NCI-H2196 (cell line): ENCODE results near the gene FOXP3.

Source experiments
- DNase-seq: peaks from one replicate; lab custom pipeline; 2025; ENCODE audit not compliant: unreplicated experiment; lab: John Stamatoyannopoulos, UW

The FOXP3 gene

GRCh38 chrX:49250578-49250977, 13.9 kb downstream of the FOXP3 start:
- DNase-seq: no peak

DNA sequence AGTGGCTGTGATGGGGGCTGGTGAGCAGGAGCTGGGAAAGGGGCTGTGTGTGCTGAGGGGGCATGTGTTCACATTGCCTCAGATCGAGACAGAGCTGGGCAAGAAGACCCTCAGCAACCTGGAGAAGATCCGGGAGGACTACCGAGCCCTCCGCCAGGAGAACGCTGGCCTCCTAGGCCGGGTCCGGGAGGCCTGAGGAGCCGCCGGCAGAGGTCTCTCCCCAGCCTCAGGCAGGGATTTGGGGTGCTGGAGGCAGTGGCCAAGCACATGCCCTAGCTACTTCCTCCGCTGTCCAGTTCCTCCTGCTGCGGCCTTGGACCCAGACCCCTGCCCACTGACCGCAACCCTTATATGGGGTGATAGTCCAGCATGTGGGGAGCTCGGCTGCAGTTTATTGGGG, 14.4 kb downstream of the FOXP3 start:
- no peak for DNase-seq

DNA sequence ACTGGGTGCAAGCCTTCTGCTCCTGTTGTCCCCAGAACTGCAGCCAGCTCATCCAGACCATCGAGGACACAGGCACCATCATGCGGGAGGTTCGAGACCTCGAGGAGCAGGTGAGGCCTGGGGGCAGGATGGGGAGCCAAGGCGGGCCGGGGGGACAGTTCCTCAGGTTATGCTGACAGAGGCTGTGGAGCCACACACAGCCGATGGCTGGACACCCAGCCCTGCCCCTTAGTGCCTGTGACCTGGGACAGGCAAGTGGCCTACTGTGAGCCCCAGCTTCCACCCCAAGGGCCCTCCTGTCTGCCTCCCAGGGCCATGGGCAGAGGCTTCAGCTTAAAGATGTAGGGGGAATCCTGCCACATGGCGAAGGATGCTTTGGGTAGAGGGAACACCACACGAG, 14.9 kb downstream of the FOXP3 start:
- DNase-seq: no peak

GRCh38 chrX:49249071-49249470, 15.4 kb downstream of the FOXP3 start:
- DNase-seq: no peak

DNA sequence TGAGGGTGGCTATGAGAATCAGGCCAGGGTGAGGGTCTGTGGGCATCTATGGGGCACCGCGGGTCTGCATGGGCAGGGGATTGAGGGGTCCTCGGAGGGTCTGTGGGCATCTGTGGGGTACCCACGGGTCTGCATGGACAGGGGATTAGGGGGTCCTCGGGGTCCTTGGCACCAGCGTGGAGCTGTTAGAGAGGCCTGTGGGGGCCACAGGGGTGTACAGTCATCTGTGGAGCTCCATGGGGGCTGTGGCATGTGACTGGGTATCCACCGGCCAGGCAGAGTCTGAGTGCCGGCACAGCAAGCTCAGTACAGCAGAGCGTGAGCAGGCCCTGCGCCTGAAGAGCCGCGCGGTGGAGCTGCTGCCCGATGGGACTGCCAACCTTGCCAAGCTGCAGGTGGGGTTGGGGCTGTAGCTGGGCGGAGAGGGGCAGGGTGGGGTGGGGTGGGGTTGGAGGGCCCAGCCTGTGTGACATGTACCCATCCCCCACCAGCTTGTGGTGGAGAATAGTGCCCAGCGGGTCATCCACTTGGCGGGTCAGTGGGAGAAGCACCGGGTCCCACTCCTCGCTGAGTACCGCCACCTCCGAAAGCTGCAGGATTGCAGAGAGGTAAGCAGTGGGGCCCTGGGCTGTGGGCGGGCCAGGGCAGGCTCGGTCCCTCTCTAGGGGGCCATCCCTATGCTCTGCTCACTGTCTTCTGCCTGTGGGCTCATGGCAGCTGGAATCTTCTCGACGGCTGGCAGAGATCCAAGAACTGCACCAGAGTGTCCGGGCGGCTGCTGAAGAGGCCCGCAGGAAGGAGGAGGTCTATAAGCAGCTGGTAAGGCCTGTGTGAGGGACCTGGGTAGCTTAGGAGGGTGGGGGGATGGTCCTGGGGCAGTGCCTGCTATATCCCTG, 16.3 kb downstream of the FOXP3 start:
- no peak for DNase-seq

DNA sequence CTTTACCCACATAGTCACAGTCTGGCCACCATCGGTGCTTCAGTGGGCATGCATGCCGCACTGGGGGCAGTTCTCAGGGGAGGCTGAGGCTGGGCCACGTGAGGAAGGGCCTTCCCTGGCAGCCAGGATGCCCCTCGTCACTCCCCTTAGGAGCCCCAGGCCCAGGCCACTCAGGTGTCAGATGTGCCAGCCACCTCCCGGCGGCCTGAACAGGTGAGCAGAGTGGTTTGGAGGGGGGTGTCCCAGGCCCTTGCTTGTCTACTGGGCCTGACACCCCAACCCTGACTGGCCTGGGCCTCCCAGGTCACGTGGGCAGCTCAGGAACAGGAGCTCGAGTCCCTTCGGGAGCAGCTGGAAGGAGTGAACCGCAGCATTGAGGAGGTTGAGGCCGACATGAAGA, 17.2 kb downstream of the FOXP3 start:
- no peak for DNase-seq

- no peak for DNase-seq
Observed at GRCh38 chrX:49246541-49246940, 18.0 kb downstream of the FOXP3 start.

DNA sequence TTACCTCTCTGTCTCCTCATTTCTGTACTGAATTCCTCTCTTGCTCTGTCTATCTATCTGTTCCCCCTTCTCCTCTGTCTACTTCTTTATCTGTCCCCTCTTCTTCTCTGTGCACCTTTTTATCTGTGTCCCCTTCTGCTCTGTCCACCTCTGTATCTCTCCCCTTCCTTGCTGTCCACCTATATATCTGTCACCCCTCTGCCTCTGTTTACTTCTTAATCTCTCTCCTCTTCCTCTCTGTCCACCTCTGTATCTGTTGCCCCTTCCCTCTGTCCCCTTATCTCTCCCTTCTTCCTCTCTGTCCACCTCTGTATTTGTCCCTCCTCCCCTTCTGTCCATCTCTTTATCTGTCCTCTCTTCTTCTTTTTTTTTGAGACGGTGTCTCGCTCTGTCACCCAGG, 20.3 kb downstream of the FOXP3 start:
- DNase-seq: no peak

DNA sequence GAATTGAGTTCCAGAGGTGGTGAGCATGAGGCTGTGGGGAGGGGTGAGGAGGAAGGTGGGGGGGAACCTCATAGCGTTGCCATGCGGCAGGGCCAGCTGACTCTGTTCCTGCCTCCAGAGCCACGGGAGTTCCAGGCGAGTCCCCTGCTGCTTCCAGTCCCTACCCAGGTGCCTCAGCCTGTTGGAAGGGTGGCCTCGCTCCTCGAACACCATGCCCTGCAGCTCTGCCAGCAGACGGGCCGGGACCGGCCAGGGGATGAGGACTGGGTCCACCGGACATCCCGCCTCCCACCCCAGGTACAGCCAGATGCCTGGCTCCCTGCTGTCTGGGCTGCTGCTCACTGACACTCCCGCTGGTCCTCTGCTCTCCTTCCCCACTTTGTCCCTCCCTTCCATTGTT, 21.3 kb downstream of the FOXP3 start:
- DNase-seq: no peak

GRCh38 chrX:49242545-49243066, 21.9 kb downstream of the FOXP3 start:
- no peak for DNase-seq

GRCh38 chrX:49238735-49239134, 25.8 kb downstream of the FOXP3 start:
- no peak for DNase-seq

DNA sequence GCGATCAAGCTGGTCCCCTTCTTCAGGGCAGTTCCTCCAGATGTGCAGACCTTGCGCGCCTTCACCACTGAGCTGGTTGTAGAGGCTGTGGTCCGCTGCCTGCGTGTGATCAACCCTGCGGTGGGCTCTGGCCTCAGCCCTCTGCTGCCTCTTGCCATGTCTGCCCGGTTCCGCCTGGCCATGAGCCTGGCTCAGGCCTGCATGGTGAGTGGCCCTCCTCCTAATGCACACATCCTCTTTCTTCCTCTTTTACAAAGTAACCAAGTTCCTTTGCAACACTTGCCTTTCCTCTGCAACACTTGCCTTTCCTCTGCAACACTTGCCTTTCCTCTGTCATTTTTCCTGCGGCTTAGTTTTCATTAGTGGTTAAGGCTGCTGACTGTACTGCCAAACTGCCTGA, 27.4 kb downstream of the FOXP3 start:
- no peak for DNase-seq

DNA sequence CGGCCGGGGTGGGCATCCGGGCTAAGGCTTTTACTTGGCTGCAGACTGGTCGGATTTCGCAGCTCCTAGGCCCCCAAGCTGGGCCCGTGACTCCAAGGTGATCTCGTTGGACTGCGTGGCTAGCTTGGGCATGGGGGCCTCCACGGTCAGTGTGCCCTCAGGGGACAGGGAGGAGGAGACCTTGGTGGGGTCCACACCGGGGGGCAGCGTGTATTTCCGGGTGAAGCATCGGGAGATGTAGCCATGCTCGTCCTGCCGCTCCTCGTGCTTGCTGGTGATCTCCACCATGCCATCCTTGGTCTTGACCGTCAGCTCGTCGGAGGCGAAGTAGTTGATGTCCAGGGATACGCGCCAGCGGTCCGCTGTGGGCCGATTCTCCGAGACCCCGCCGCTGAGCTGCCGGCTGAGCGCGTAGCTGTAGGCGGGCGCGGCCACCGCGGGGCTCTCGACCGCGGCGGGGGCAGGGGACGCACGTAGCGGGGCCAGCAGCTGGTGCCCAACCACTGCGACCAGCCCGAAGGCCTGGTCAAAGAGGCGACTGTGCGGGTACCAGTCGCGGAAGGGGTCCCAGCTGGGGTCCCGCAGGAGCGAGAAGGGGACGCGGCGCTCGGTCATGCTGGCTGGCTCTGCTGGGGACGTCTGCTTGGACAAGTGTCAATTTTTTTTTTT, 30.5 kb downstream of the FOXP3 start:
- no peak for DNase-seq

DNA sequence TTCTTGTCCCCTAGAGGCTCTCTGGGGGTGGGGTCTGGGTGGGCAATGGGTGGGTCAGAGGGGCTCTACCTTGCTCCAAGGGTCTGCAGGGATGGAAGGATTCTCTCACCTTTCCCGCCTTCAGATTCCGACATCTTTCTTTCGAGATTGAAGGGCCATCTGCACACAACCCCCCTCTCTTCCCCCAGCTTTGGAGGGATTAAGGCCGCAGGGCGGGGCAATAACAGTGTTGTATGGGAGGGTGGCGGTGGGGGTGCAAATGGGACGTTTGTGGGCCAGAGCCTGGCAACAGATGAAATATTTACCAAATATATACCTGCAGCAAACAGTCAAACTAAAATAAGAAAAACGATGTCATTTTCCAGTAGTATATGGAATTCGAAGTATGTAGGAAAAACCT, 31.3 kb downstream of the FOXP3 start, which contains the start of gene CACNA1F:
Gene CACNA1F (minus strand): TSS at position 165 of the 400 bp plus-strand sequence. CDS start 31 bp downstream, at position 134.
- DNase-seq: no peak

- no peak for DNase-seq
Observed at GRCh38 chrX:49232525-49232924, 32.0 kb downstream of the FOXP3 start.

- DNase-seq: no peak
Observed at GRCh38 chrX:49231333-49232000, 33.0 kb downstream of the FOXP3 start.

- DNase-seq: peak; percentile 63
Observed at GRCh38 chrX:49230500-49231232, 33.8 kb downstream of the FOXP3 start.

DNA sequence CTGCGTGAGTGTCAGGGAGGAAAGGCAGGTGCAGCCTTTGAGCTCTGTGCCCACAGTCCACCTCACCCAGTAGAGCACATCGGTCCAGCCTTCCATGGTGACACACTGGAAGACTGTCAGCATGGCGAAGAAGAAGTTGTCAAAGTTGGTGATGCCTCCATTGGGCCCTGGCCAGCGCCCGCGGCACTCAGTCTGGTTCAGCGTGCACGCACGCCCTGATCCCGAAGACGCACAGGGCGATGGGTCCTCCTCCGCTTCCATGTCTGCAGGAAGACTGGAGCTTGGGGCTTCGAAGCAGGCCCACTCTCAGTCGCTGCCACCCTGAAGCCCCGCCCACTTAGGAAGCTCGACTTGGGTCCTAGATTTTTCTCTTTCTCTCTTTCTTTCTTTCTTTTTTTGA, 36.3 kb downstream of the FOXP3 start:
- DNase-seq: no peak

DNA sequence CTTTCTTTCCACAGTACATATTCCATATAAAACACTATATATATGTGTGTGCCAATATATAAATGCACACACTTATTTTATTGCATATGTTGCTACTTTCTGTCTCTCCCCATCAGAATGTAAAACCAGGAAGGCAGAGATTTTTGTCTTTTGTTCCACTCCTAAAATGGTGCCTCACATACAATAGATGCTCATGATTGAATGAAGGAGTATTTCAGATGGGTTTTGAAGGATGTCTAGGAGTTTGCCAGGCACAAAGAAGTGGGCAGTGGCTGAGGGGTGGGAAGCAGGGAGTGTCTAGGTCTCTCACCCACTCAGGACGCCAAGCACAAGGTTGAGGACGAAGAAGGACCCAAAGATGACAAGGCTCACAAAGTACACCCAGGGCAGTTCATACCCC, 36.8 kb downstream of the FOXP3 start:
- DNase-seq: no peak

- no peak for DNase-seq
Observed at GRCh38 chrX:49226946-49227345, 37.6 kb downstream of the FOXP3 start.

- DNase-seq: no peak
Observed at GRCh38 chrX:49225858-49226257, 38.7 kb downstream of the FOXP3 start.
